ENCODE measurements around the gene ATP23. TPM values are rescaled to one million over a fixed set of nuclear protein-coding genes. Genes with fewer than 3 reads are reported as not detected.

ATP23 gene
- polyA plus RNA-seq, 2 donors: 5.7 to 11.0 TPM

DNA sequence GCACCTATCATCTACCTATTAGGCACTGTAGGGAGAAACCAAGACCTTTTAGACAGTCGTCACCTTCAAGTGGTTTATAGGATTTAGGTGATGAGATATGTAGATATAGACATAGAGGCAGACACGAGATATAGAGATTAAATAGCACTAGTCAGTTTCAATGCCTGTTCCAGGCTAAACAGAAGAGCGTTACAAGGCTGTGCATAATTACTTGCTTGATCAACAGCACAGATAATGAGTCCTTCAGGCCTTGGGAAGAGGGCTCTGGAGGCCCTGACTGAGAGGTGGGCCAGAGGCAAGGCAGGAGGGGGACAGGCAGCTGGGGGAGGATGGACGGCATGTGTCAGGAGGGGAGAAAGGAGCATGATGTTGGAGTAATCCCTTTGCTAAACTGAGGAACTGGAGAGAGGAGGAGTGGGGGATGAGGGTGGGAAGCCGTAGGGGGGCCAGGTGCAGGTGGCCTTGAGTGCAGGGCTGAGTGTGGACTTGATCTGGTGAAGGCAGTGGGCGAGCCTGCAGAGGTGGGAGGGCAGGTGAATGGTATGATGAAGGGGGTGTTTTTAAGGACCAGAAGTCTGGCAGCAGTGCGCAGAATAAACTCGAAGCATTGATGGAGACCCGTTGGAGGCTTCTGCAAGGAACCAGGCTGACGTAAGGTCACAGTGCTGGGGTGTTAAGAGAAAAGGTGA is 43.9 kb upstream of the ATP23 start:
- H3K27me3 ChIP-seq (ENCODE audit: control insufficient read depth in 1 of 2, insufficient read depth in 2 of 2, low read length in 2 of 2): no peaks in the 10 kb centered on the region
- peaks cover 10 to 19% of the 10 kb centered on the region in 2 donors for H3K4me1 ChIP-seq (ENCODE audit: control insufficient read depth in 2 of 2, insufficient read depth in 2 of 2, low read length in 1 of 2)
- no peaks in the 10 kb centered on the region for H3K9me3 ChIP-seq (ENCODE audit: control insufficient read depth in 2 of 2, insufficient read depth in 1 of 2, low read depth in 1 of 2, low read length in 1 of 2)
- 63 to 64% methylated on average over 10 of the region's 10 CpGs for WGBS, 2 donors
- H3K27ac ChIP-seq (ENCODE audit: low read depth in 2 of 2, low read length in 1 of 2): peak overlapping the region; percentile 66 to 88
- peak overlapping the region in 1 of 2 donors; percentile 56 for H3K4me3 ChIP-seq (ENCODE audit: low read depth in 1 of 2, low read length in 2 of 2)
- H3K36me3 ChIP-seq (ENCODE audit: control insufficient read depth in 2 of 2, insufficient read depth in 2 of 2, low read length in 1 of 2): no peaks in the 10 kb centered on the region

DNA sequence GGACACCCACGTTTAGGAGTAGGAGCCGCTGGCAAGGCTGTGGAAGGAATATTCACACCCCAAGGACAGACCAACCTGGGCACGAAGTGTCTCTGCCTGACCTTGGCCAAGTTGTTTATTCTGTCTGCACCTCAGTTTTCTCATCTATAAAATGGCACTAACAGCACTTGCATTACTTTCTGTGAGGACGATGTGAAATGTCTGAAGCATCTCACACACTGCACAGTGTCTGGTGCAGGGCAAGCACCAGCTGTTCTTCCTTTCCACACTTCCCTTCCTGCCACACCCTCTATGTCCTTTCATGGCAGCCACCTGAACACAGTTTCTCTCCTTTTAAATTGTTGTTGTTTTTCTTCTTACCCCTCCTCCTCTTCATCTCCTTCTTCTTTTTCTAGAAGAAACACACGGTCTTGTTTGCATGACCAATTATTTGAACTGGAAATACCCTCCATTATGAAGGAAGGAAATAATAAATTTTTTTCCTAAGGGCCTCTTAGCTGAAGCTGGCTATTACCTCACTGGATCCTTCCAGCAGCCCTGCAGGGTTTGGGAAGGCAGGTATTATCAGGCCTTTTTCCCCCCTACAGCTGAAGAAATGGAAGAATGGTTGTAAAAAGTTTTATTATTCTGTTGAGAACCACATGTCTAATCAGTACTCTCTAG is 42.9 kb upstream of the ATP23 start:
- Histone ChIP-seq H3K4me1 (ENCODE audit: control insufficient read depth in 2 of 2, insufficient read depth in 2 of 2, low read length in 1 of 2) (peaks cover 10 to 18% of the 10 kb centered on the region in 2 donors), H3K36me3 (ENCODE audit: control insufficient read depth in 2 of 2, insufficient read depth in 2 of 2, low read length in 1 of 2) (no peaks in the 10 kb centered on the region), H3K9me3 (ENCODE audit: control insufficient read depth in 2 of 2, insufficient read depth in 1 of 2, low read depth in 1 of 2, low read length in 1 of 2) (no peaks in the 10 kb centered on the region), H3K27ac (ENCODE audit: low read depth in 2 of 2, low read length in 1 of 2) (peak overlapping the region; percentile 65 to 79), H3K27me3 (ENCODE audit: control insufficient read depth in 1 of 2, insufficient read depth in 2 of 2, low read length in 2 of 2) (no peaks in the 10 kb centered on the region), H3K4me3 (ENCODE audit: low read depth in 1 of 2, low read length in 2 of 2) (no peak overlapping the region)
- WGBS, 2 donors: 35 to 37% methylated on average over 5 of the region's 5 CpGs

DNA sequence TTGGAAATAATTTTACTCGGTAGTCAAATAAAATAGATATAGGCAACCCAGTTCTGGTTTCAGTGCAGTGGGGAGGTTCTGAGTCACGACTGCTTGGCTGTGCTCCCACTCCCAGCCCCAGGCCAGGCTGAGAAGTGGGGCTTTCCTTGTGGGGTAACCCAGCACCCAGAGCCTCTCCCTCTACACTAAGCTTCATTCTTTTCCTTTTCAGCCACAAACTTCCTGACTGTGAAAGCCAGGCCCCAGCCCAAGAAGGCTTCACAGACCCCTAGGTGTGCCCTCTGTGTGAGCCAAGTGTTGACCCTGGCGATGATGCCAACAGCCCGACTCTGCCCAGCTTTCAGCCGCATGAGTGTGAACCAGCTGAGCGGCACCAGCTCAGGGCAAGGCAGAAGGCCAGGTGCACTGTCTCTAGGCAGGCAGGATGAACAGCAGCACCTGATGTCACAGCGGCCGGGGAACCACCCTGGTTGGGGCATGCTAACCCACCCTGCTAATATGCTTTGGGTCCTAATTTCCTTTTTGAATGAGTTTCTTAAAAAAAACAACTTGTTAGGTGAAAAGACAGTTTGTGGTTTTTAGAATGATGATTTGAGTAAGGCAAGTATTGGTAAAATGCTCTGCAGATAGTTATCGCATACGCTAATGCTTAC is 42.2 kb upstream of the ATP23 start:
- H3K36me3 ChIP-seq (ENCODE audit: control insufficient read depth in 2 of 2, insufficient read depth in 2 of 2, low read length in 1 of 2): no peaks in the 10 kb centered on the region
- no peaks in the 10 kb centered on the region for H3K27me3 ChIP-seq (ENCODE audit: control insufficient read depth in 1 of 2, insufficient read depth in 2 of 2, low read length in 2 of 2)
- WGBS, 2 donors: 26 to 32% methylated on average over 10 of the region's 10 CpGs
- H3K4me1 ChIP-seq (ENCODE audit: control insufficient read depth in 2 of 2, insufficient read depth in 2 of 2, low read length in 1 of 2): peaks cover 10 to 16% of the 10 kb centered on the region in 2 donors
- H3K9me3 ChIP-seq (ENCODE audit: control insufficient read depth in 2 of 2, insufficient read depth in 1 of 2, low read depth in 1 of 2, low read length in 1 of 2): no peaks in the 10 kb centered on the region
- H3K27ac ChIP-seq (ENCODE audit: low read depth in 2 of 2, low read length in 1 of 2): peak overlapping the region; percentile 65 to 79
- no peak overlapping the region for H3K4me3 ChIP-seq (ENCODE audit: low read depth in 1 of 2, low read length in 2 of 2)

DNA sequence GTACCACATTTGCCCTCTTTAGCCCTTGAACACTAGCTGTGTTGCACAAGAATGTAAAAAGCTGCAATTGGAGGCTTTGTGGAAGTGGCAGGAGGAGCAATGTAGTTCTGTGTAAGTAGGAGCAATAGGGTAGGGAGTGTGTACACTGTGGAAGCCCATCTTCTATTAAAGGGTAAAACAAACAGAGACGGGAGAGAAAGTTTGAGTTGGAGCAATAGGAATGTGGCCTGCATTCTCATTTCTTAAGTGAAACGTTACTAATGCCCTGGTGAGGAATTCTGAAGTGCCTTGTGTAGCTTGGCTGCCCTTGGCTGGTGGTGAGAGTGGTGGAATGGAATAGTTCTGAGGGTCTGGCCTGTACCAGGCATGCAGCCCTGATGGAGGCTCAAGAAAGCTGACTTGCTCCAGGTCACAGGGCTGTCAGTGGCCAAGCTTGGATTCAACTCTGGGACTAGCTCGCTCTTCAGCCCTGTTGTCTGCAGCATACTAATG is 38.8 kb upstream of the ATP23 start:
- no peak overlapping the region for H3K27ac ChIP-seq (ENCODE audit: low read depth in 2 of 2, low read length in 1 of 2)
- peaks cover 4 to 10% of the 10 kb centered on the region in 2 donors for H3K4me1 ChIP-seq (ENCODE audit: control insufficient read depth in 2 of 2, insufficient read depth in 2 of 2, low read length in 1 of 2)
- no peaks in the 10 kb centered on the region for H3K36me3 ChIP-seq (ENCODE audit: control insufficient read depth in 2 of 2, insufficient read depth in 2 of 2, low read length in 1 of 2)
- no peaks in the 10 kb centered on the region for H3K27me3 ChIP-seq (ENCODE audit: control insufficient read depth in 1 of 2, insufficient read depth in 2 of 2, low read length in 2 of 2)
- no peak overlapping the region for H3K4me3 ChIP-seq (ENCODE audit: low read depth in 1 of 2, low read length in 2 of 2)
- no peaks in the 10 kb centered on the region for H3K9me3 ChIP-seq (ENCODE audit: control insufficient read depth in 2 of 2, insufficient read depth in 1 of 2, low read depth in 1 of 2, low read length in 1 of 2)
- 82 to 89% methylated on average over 3 of the region's 3 CpGs for WGBS, 2 donors

DNA sequence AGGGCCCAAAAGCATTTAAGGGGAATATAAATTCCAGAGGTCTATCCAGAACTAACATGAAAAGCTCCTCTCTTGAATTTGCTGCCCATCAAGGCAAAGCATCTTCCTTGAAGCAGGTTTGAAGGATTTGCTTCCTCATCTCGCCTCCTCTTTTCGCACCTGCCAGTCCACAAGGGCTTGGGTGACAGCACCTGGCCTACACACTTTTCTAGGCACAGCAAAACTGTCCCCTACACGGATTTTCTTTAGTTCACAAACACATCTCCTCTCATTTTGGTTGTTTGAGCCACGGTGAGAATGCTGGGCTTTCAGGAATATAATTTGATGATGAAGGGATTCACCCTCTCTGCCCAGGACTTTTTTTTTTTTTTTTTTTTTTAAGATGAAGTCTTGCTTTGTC is 36.9 kb upstream of the ATP23 start:
- no peaks in the 10 kb centered on the region for H3K27me3 ChIP-seq (ENCODE audit: control insufficient read depth in 1 of 2, insufficient read depth in 2 of 2, low read length in 2 of 2)
- no peaks in the 10 kb centered on the region for H3K4me1 ChIP-seq (ENCODE audit: control insufficient read depth in 2 of 2, insufficient read depth in 2 of 2, low read length in 1 of 2)
- H3K27ac ChIP-seq (ENCODE audit: low read depth in 2 of 2, low read length in 1 of 2): no peak overlapping the region
- no peaks in the 10 kb centered on the region for H3K36me3 ChIP-seq (ENCODE audit: control insufficient read depth in 2 of 2, insufficient read depth in 2 of 2, low read length in 1 of 2)
- no peaks in the 10 kb centered on the region for H3K9me3 ChIP-seq (ENCODE audit: control insufficient read depth in 2 of 2, insufficient read depth in 1 of 2, low read depth in 1 of 2, low read length in 1 of 2)
- no peak overlapping the region for H3K4me3 ChIP-seq (ENCODE audit: low read depth in 1 of 2, low read length in 2 of 2)
- WGBS, 2 donors: 80 to 87% methylated on average over 4 of the region's 4 CpGs

DNA sequence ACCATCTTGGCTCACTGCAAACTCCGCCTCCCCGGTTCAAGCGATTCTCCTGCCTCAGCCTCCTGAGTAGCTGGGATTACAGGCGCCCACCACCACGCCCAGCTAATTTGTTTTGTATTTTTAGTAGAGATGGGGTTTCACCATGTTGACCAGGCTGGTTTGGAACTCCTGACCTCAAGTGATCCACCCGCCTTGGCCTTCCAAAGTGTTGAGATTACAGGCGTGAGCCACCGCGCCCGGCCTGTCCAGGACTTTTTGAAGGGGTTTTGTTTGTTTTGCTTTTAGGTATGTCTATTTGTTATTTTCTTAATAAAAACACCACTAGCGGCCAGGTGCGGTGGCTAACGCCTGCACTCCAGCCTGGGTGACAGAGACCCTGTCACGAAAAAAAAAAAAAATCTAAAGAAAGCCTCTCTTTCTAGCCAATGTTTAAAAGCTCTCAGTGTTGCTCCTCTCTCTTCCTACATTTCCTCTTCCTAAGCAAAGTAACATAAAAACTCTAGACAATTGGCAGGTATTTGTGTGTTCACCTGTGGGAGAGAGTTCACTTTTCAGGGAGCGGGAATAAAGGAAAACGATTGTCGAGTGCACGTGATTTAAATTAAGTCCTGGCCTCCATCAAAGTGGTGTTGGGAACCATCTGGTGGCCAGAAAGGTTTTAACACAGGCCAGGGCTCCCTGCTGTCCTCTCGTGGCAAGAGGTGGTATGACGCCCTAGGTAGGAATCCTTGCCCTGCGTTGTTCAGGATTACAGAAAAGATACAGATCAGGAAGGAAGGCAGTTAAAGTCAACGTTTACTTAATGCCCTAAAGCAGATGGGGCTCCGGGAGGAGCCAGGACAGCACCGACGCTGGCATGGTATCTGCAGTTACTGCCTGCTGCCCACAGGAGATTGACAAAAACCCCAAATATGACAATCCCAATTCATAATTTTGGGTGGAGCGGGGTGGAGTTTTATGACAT is 36.2 kb upstream of the ATP23 start:
- 41 to 43% methylated on average over 26 of the region's 26 CpGs for WGBS, 2 donors
- Histone ChIP-seq H3K4me1 (ENCODE audit: control insufficient read depth in 2 of 2, insufficient read depth in 2 of 2, low read length in 1 of 2) (no peaks in the 10 kb centered on the region), H3K4me3 (ENCODE audit: low read depth in 1 of 2, low read length in 2 of 2) (no peak overlapping the region), H3K27me3 (ENCODE audit: control insufficient read depth in 1 of 2, insufficient read depth in 2 of 2, low read length in 2 of 2) (no peaks in the 10 kb centered on the region), H3K27ac (ENCODE audit: low read depth in 2 of 2, low read length in 1 of 2) (no peak overlapping the region), H3K9me3 (ENCODE audit: control insufficient read depth in 2 of 2, insufficient read depth in 1 of 2, low read depth in 1 of 2, low read length in 1 of 2) (no peaks in the 10 kb centered on the region), H3K36me3 (ENCODE audit: control insufficient read depth in 2 of 2, insufficient read depth in 2 of 2, low read length in 1 of 2) (no peaks in the 10 kb centered on the region)

DNA sequence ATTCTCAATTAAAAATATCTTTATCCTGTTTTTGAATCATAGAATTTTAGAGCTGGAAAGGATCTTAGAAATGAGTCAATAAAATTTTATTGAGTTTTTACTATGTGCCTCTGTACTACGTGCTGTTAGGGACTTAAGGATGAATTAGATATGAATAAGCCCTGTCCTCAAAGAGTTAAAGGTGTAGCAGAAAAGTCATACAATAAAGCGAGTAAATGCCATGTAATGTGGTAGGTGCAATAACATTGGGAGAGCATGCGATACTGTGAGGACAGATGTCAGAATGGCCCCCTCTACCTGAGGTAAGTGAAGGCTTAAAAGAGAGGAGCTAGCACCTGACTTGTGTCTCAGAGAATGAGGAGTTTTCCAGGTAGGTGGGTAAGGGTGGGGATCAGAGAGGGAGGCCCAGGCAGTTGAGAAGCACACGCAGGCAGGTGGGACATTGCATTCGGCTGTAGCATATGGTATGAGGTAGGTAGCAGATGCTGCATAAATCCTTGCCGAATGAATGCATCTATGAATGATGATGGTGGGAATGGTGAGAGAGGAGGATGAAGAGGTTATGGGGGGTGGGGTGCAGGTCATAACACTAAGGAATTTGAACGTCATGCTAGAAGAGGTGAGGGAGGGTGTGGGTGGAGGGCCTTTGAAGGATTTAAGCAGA is 35.4 kb upstream of the ATP23 start:
- Histone ChIP-seq H3K4me3 (ENCODE audit: low read depth in 1 of 2, low read length in 2 of 2) (no peak overlapping the region), H3K4me1 (ENCODE audit: control insufficient read depth in 2 of 2, insufficient read depth in 2 of 2, low read length in 1 of 2) (no peaks in the 10 kb centered on the region), H3K27ac (ENCODE audit: low read depth in 2 of 2, low read length in 1 of 2) (no peak overlapping the region), H3K9me3 (ENCODE audit: control insufficient read depth in 2 of 2, insufficient read depth in 1 of 2, low read depth in 1 of 2, low read length in 1 of 2) (no peaks in the 10 kb centered on the region), H3K27me3 (ENCODE audit: control insufficient read depth in 1 of 2, insufficient read depth in 2 of 2, low read length in 2 of 2) (no peaks in the 10 kb centered on the region), H3K36me3 (ENCODE audit: control insufficient read depth in 2 of 2, insufficient read depth in 2 of 2, low read length in 1 of 2) (no peaks in the 10 kb centered on the region)
- 73 to 76% methylated on average over 7 of the region's 7 CpGs for WGBS, 2 donors

DNA sequence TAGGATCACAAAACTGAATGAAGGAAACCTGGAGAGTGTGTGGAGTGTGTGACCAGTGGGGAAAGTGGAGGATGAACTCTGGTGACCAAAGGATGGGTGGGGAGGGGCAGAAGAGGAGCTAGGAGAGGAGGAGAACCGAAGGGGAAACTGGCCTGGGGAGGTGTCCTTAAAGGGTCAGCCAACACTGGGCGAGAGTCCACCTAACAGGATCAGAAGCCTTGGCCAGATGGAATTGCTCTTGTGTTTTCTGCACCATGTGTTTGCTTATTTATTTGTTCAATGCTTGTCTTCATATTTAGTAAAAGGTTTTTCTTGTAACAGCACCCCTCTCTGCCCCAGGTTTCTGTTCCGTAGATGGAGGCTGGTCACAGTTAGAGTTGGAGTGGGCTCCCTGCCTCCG is 34.5 kb upstream of the ATP23 start:
- no peak overlapping the region for H3K4me3 ChIP-seq (ENCODE audit: low read depth in 1 of 2, low read length in 2 of 2)
- H3K4me1 ChIP-seq (ENCODE audit: control insufficient read depth in 2 of 2, insufficient read depth in 2 of 2, low read length in 1 of 2): no peaks in the 10 kb centered on the region
- no peak overlapping the region for H3K27ac ChIP-seq (ENCODE audit: low read depth in 2 of 2, low read length in 1 of 2)
- no peaks in the 10 kb centered on the region for H3K36me3 ChIP-seq (ENCODE audit: control insufficient read depth in 2 of 2, insufficient read depth in 2 of 2, low read length in 1 of 2)
- H3K27me3 ChIP-seq (ENCODE audit: control insufficient read depth in 1 of 2, insufficient read depth in 2 of 2, low read length in 2 of 2): no peaks in the 10 kb centered on the region
- 69 to 75% methylated on average over 4 of the region's 4 CpGs for WGBS, 2 donors
- H3K9me3 ChIP-seq (ENCODE audit: control insufficient read depth in 2 of 2, insufficient read depth in 1 of 2, low read depth in 1 of 2, low read length in 1 of 2): no peaks in the 10 kb centered on the region

Data from esophagus (tissue), 2 donors.